HG03378 (cell line): ENCODE measurements around the gene HOXB7.

Experiments used
- ATAC-seq: cut with Tn5 transposase; IDR thresholded peaks from one replicate; pipeline ENCODE4 v1.9.1; 2021; ENCODE audit warnings: mild to moderate bottlenecking, moderate library complexity; ENCODE audit not compliant: unreplicated experiment

HOXB7 gene

GRCh38 chr17:48611213-48611612 lies 396 bp upstream of the HOXB7 start:
- ATAC-seq, result no peak

- ATAC-seq, result no peak
Observed at GRCh38 chr17:48609759-48610281, 997 bp downstream of the HOXB7 start.

- no peak for ATAC-seq
Observed at GRCh38 chr17:48609033-48609432, 1.8 kb downstream of the HOXB7 start.

- ATAC-seq, result no peak
Observed at GRCh38 chr17:48608494-48608834, 2.4 kb downstream of the HOXB7 start.

GRCh38 chr17:48606892-48607614 lies 3.8 kb downstream of the HOXB7 start:
- no peak for ATAC-seq

GRCh38 chr17:48605991-48606891 lies 4.6 kb downstream of the HOXB7 start:
- ATAC-seq, result no peak

- ATAC-seq, result no peak
Observed at GRCh38 chr17:48605409-48605919, 5.4 kb downstream of the HOXB7 start.

- no peak for ATAC-seq
Observed at GRCh38 chr17:48604770-48605329, 6.0 kb downstream of the HOXB7 start, which contains the start of gene HOXB6. HOXB6 (minus strand) TSS chr17:48604986; CDS start chr17:48598150, 6,836 bp downstream.

- ATAC-seq, result no peak
Observed at GRCh38 chr17:48603959-48604769, 6.7 kb downstream of the HOXB7 start.

GRCh38 chr17:48601539-48602425 lies 9.0 kb downstream of the HOXB7 start:
- ATAC-seq, result no peak

GRCh38 chr17:48601207-48601538 lies 9.6 kb downstream of the HOXB7 start:
- ATAC-seq, result no peak

GRCh38 chr17:48600244-48601098 lies 10.3 kb downstream of the HOXB7 start:
- no peak for ATAC-seq

GRCh38 chr17:48599354-48599753 lies 11.5 kb downstream of the HOXB7 start:
- no peak for ATAC-seq

- ATAC-seq, result no peak
Observed at GRCh38 chr17:48598736-48599135, 12.1 kb downstream of the HOXB7 start.

GRCh38 chr17:48597778-48598631 lies 12.8 kb downstream of the HOXB7 start:
- ATAC-seq, result no peak

- ATAC-seq, result no peak
Observed at GRCh38 chr17:48597528-48597777, 13.4 kb downstream of the HOXB7 start.

- ATAC-seq, result no peak
Observed at GRCh38 chr17:48596735-48597527, 13.9 kb downstream of the HOXB7 start.
